ENCODE results near the gene ALK.

- TF ChIP-seq CTCF (IDR thresholded peaks at IDR 0.05) (no peak), POLR2A (IDR thresholded peaks at IDR 0.05) (no peak)
These were observed 711.8 kb downstream of the ALK start for GRCh38 chr2:29209551-29209950.

Data from Peyer's patch (tissue), 4 donors.